K562 (cell line): ENCODE data around the gene HBQ1. TPM values are rescaled to one million over a fixed set of nuclear protein-coding genes. Genes with fewer than 3 reads are reported as not detected.

Experiments
- ATAC-seq: fragments of 200-7000 bp; cut with Tn5 transposase; 3 replicates; pipeline ENCODE4 v1.9.1; 2020; ENCODE audit warnings: moderate library complexity
- BruUV-seq: library from RNA; stranded (reverse); fragments of 400-500 nt; replicated peaks from 2 replicates; lab custom pipeline; 2021; lab: Mats Ljungman, UMichigan
- CTCF ChIA-PET: fragments of 300-600 bp; formaldehyde crosslinking; extraction: SDS; loops from one replicate; lab custom pipeline; 2021; ENCODE audit warnings: low intra/inter-chr PET ratio; lab: Yijun Ruan, JAX
- POLR2A ChIA-PET: fragments of 300-600, 350-650 bp; sonication (Branson Sonifier 250); formaldehyde crosslinking; extraction: SDS; loops from one replicate; lab custom pipeline; 2021; ENCODE audit warnings: antibody characterized with exemption, inconsistent platforms; lab: Yijun Ruan, JAX
- DNase-seq, 4 experiments: peaks; one replicate each; pipeline versions ENCODE4 v3.0.0 to v3.0.0-alpha.2; 2011 to 2018; ENCODE audit warnings: low spot score in 3 of 4, mixed read lengths in 3 of 4; ENCODE audit errors: extremely low read depth in 1 of 4
- FAIRE-seq: peaks from 2 replicates; lab custom pipeline; 2011; peaks lifted over from hg19 to GRCh38; lab: Jason Lieb, UNC
- H2AFZ ChIP-seq: 2 replicates; pipeline ENCODE4 v1.6.0; 2011; ENCODE audit warnings: low read depth, low read length, control low read depth, inconsistent platforms
- H3K27ac ChIP-seq: fragments of 200-600 bp; 3 replicates; pipeline ENCODE4 v1.8.0; 2011; ENCODE audit warnings: low read depth, mild to moderate bottlenecking, control low read depth, inconsistent platforms, low read length, moderate library complexity, mixed read lengths; ENCODE audit errors: extremely low read depth
- H3K27me3 ChIP-seq, 2 experiments: fragments of 300-600 bp in 1 of 2; 2 replicates in 1 of 2; 3 replicates in 1 of 2; pipeline versions ENCODE4 v1.6.0 to v1.8.0; 2011; ENCODE audit warnings: inconsistent platforms in 2 of 2, low read length in 2 of 2, mild to moderate bottlenecking in 1 of 2, mixed read lengths in 1 of 2, moderate library complexity in 1 of 2; ENCODE audit not compliant: control insufficient read depth in 2 of 2, insufficient read depth in 2 of 2
- H3K36me3 ChIP-seq: fragments of 300-600 bp; 3 replicates; pipeline ENCODE4 v1.8.0; 2011; ENCODE audit warnings: mild to moderate bottlenecking, low read length, inconsistent platforms; ENCODE audit not compliant: control insufficient read depth, insufficient read depth
- H3K4me1 ChIP-seq, 2 experiments: fragments of 200-600 bp in 1 of 2; replicated peaks in 1 of 2; 2 replicates in 1 of 2; 3 replicates in 1 of 2; pipeline versions ENCODE4 v1.5.1 to v1.8.0; 2011; ENCODE audit warnings: inconsistent platforms in 2 of 2, low read length in 2 of 2, mild to moderate bottlenecking in 1 of 2, mixed read lengths in 1 of 2, moderate library complexity in 1 of 2; ENCODE audit not compliant: control insufficient read depth in 2 of 2, insufficient read depth in 2 of 2
- H3K4me2 ChIP-seq: 2 replicates; pipeline ENCODE4 v1.6.1; 2011; ENCODE audit warnings: low read length, control low read depth, inconsistent platforms, mixed read lengths; ENCODE audit not compliant: insufficient read depth
- H3K4me3 ChIP-seq: fragments of 200-600 bp; sonication (generic), shearing (Covaris generic); 2 replicates; pipeline ENCODE4 v1.5.1; 2016; ENCODE audit warnings: control low read depth, inconsistent platforms
- H3K79me2 ChIP-seq: fragments of 200-600 bp; 3 replicates; pipeline ENCODE4 v1.8.0; 2011; ENCODE audit warnings: low read length, inconsistent platforms; ENCODE audit not compliant: control insufficient read depth, insufficient read depth
- H3K9ac ChIP-seq, 2 experiments: 2 replicates each; pipeline versions ENCODE4 v1.6.0 to v1.6.1; 2011; ENCODE audit warnings: low read depth in 2 of 2, low read length in 2 of 2, control low read depth in 1 of 2, inconsistent platforms in 1 of 2, mild to moderate bottlenecking in 1 of 2, mixed read lengths in 1 of 2; ENCODE audit not compliant: insufficient read depth in 1 of 2
- H3K9me1 ChIP-seq: one replicate; pipeline ENCODE4 v1.6.0; 2011; ENCODE audit warnings: inconsistent platforms, mild to moderate bottlenecking, low read length, moderate library complexity; ENCODE audit not compliant: control insufficient read depth, insufficient read depth
- H3K9me3 ChIP-seq: replicated peaks from 2 replicates; pipeline ENCODE4 v1.5.1; 2011; ENCODE audit warnings: low read depth, low read length, inconsistent platforms; ENCODE audit not compliant: control insufficient read depth, insufficient read depth
- H4K20me1 ChIP-seq: replicated peaks from 2 replicates; pipeline ENCODE4 v1.6.1; 2011; ENCODE audit warnings: low read length, inconsistent platforms, mixed read lengths; ENCODE audit not compliant: control insufficient read depth, insufficient read depth
- RBM25 ChIP-seq: fragments of 200-400 bp; formaldehyde crosslinking; IDR thresholded peaks from 2 replicates; pipeline ENCODE4 v1.6.1; 2018; ENCODE audit warnings: low read length, low read depth, moderate library complexity; ENCODE audit not compliant: severe bottlenecking
- ZNF146 ChIP-seq: IDR thresholded peaks from one replicate; pipeline ENCODE4 v1.6.1; 2018; ENCODE audit warnings: missing compliant biosample characterization; ENCODE audit not compliant: unreplicated experiment
- WGBS: fragments of 100-300 bp; shearing (Covaris generic); methylation state at CpG from one replicate; pipeline ENCODE4 v1.1.6; 2016; ENCODE audit warnings: low coverage, mixed read lengths; ENCODE audit not compliant: insufficient coverage; ENCODE audit errors: missing lambda C conversion rate; 5-methylcytosine and 5-hydroxymethylcytosine counted together
- in situ Hi-C: fragments of 300-500 bp; cut with MboI; formaldehyde crosslinking; loops from 4 replicates; pipeline ENCODE4 v1.15.0; 2018; ENCODE audit warnings: inconsistent platforms, mixed read lengths
- intact Hi-C: fragments of 100-400 bp; cut with micrococcal nuclease; formaldehyde crosslinking; loops from 2 replicates; pipeline ENCODE4 v1.14.2; 2022
- polyA plus RNA-seq, 8 experiments: library from polyadenylated mRNA; depleted of rRNA in 4 of 8; stranded (reverse) in 5 of 8; unstranded in 3 of 8; fragments of >200 nt; fragmentation: Nextera tagmentation in 2 of 8; fragmentation: Illumina TruSeq in 1 of 8; extraction: Ambion mirVana in 2 of 8; extraction: Trizol in 1 of 8; gene quantifications; 2 replicates each; pipeline versions ENCODE4 v1.2.1 to v1.2.3, GENCODE V29; 2011 to 2014; ENCODE audit warnings: inconsistent platforms in 1 of 8, missing spikeins in 1 of 8
- total RNA-seq, 7 experiments: library from RNA; depleted of rRNA in 6 of 7; stranded (reverse); fragments of >200 nt in 6 of 7; fragmentation: Illumina TruSeq in 2 of 7; extraction: Trizol in 2 of 7; gene quantifications; 2 replicates each; pipeline versions ENCODE4 v1.2.1 to v1.2.3, GENCODE V29; 2011 to 2021; ENCODE audit warnings: low replicate concordance in 1 of 7
- TF ChIP-seq, protein P1 (sequence below): fragments of 250-450 bp; sonication (Bioruptor Pico); IDR thresholded peaks from 2 replicates; pipeline ENCODE4 v1.8.0; 2021; ENCODE audit warnings: moderate library complexity, mild to moderate bottlenecking, inconsistent platforms
- TF ChIP-seq, protein P2 (sequence below): fragments of 200-800 bp; sonication (Bioruptor generic); IDR thresholded peaks from 2 replicates; pipeline ENCODE4 v1.6.1; 2017; ENCODE audit warnings: missing genetic modification characterization, missing compliant biosample characterization
- TF ChIP-seq, protein P3 (sequence below): sonication (generic); formaldehyde crosslinking; IDR thresholded peaks from 2 replicates; pipeline ENCODE4 v1.8.1; 2023; ENCODE audit warnings: mild to moderate bottlenecking, missing genetic modification reagents

HBQ1 gene
- total and polyA plus RNA-seq, 9 of the 15 experiments (the other 6 are each of a cell fraction or from before 2014, with no cell fraction given) = 2.3 to 190 (median 19.8) TPM

DNA sequence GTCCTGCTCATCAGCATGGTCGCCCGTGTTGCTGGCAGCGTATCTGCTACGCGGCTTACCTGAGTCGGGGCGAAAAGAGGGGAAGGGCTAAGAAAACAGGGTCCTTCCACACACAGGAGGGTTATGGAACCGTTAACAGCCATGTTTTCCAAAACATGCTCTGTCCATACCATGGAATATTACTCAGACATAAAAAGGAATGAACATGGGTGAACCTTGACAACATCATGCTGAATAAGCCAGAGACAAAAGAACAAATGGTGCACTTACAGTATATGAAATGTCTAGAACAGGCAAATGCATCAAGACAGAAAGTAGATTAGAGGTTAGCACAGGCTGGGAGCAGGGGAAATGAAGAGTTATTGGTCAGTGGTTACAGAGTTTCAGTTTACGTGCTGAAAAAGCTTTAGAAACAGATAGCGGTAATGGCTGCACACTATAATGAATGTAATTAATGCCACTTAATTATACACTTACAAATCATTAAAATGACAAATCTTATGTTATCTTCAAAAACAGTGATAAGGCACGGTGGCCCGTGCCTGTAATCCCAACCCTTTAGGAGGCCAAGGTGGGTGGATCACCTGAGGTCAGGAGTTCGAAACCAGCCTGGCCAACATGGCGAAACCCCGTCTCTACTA is 49.6 kb upstream of the HBQ1 start:
- Histone ChIP-seq H3K27me3 (no peaks in the 10 kb centered on the region), H3K4me2 (no peak overlapping the region), H3K4me1 (peaks cover 32 to 35% of the 10 kb centered on the region in 2 experiments; a peak in 4 of 5 replicates), H3K36me3 (peaks cover 38% of the 10 kb centered on the region), H4K20me1 (no peaks in the 10 kb centered on the region), H3K9ac (peak overlapping the region in 1 of 2 experiments; percentile 81; a peak in 2 of 4 replicates), H2AFZ (no peak overlapping the region), H3K4me3 (no peak overlapping the region), H3K27ac (no peak overlapping the region), H3K9me3 (no peaks in the 10 kb centered on the region), H3K9me1 (no peaks in the 10 kb centered on the region), H3K79me2 (peaks cover 68% of the 10 kb centered on the region)
- no peak for ATAC-seq
- ChIA-PET CTCF (no interaction called here), POLR2A (interaction anchor here (1.0 kb wide), 1 partner anchor 8 kb away, joined by 4 read pairs; no protein-coding TSS in a partner anchor)
- intact Hi-C loops (no loop called here), in situ Hi-C loops (no loop called here)
- no peak for FAIRE-seq
- TF ChIP-seq, protein P1, sequence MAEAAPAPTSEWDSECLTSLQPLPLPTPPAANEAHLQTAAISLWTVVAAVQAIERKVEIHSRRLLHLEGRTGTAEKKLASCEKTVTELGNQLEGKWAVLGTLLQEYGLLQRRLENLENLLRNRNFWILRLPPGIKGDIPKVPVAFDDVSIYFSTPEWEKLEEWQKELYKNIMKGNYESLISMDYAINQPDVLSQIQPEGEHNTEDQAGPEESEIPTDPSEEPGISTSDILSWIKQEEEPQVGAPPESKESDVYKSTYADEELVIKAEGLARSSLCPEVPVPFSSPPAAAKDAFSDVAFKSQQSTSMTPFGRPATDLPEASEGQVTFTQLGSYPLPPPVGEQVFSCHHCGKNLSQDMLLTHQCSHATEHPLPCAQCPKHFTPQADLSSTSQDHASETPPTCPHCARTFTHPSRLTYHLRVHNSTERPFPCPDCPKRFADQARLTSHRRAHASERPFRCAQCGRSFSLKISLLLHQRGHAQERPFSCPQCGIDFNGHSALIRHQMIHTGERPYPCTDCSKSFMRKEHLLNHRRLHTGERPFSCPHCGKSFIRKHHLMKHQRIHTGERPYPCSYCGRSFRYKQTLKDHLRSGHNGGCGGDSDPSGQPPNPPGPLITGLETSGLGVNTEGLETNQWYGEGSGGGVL (CRISPR knock-in tag) = no peak
- TF ChIP-seq, protein P2, sequence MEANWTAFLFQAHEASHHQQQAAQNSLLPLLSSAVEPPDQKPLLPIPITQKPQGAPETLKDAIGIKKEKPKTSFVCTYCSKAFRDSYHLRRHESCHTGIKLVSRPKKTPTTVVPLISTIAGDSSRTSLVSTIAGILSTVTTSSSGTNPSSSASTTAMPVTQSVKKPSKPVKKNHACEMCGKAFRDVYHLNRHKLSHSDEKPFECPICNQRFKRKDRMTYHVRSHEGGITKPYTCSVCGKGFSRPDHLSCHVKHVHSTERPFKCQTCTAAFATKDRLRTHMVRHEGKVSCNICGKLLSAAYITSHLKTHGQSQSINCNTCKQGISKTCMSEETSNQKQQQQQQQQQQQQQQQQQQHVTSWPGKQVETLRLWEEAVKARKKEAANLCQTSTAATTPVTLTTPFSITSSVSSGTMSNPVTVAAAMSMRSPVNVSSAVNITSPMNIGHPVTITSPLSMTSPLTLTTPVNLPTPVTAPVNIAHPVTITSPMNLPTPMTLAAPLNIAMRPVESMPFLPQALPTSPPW = no peak
- TF ChIP-seq ZNF146 = peak; percentile 59
- TF ChIP-seq, protein P3, sequence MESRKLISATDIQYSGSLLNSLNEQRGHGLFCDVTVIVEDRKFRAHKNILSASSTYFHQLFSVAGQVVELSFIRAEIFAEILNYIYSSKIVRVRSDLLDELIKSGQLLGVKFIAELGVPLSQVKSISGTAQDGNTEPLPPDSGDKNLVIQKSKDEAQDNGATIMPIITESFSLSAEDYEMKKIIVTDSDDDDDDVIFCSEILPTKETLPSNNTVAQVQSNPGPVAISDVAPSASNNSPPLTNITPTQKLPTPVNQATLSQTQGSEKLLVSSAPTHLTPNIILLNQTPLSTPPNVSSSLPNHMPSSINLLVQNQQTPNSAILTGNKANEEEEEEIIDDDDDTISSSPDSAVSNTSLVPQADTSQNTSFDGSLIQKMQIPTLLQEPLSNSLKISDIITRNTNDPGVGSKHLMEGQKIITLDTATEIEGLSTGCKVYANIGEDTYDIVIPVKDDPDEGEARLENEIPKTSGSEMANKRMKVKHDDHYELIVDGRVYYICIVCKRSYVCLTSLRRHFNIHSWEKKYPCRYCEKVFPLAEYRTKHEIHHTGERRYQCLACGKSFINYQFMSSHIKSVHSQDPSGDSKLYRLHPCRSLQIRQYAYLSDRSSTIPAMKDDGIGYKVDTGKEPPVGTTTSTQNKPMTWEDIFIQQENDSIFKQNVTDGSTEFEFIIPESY (CRISPR knock-in tag) = peak; percentile 59; the same call in 1 of the 2 replicates
- no peak for TF ChIP-seq RBM25
- WGBS = 82% methylated on average over 15 of the region's 15 CpGs
- BruUV-seq = no TSS peak
- no peak for DNase-seq
